GM12878 (cell line): ENCODE results near the gene PKD2. TPM values are rescaled to one million over a fixed set of nuclear protein-coding genes. Genes with fewer than 3 reads are reported as not detected.

Experiments used
- ATAC-seq: fragments of 200-7000 bp; cut with Tn5 transposase; 3 replicates; pipeline ENCODE4 v1.9.1; 2020; ENCODE audit warnings: mild to moderate bottlenecking, moderate library complexity
- BruUV-seq: library from RNA; stranded (reverse); fragments of 400-500 nt; replicated peaks from 2 replicates; lab custom pipeline; 2021; lab: Mats Ljungman, UMichigan
- CTCF ChIA-PET: fragments of 300-600 bp; sonication (Branson Sonifier 250); formaldehyde crosslinking; extraction: SDS; loops from one replicate; lab custom pipeline; 2021; ENCODE audit warnings: inconsistent platforms; lab: Yijun Ruan, JAX
- POLR2A ChIA-PET: fragments of 350-600 bp; formaldehyde crosslinking; extraction: SDS; loops from one replicate; lab custom pipeline; 2021; ENCODE audit warnings: inconsistent platforms; lab: Charles Lee
- RAD21 ChIA-PET: fragments of 300-600 bp; sonication (Branson Sonifier 250); formaldehyde crosslinking; loops from one replicate; lab custom pipeline; 2023; ENCODE audit warnings: antibody characterized with exemption; ENCODE audit not compliant: unreplicated experiment; lab: Charles Lee
- SMC1A ChIA-PET: fragments of 300-600 bp; sonication (Branson Sonifier 250); formaldehyde crosslinking; loops from one replicate; lab custom pipeline; 2023; ENCODE audit not compliant: unreplicated experiment, uncharacterized antibody; lab: Charles Lee
- DNase-seq: peaks from one replicate; pipeline ENCODE4 v3.0.0-alpha.2; 2011; ENCODE audit warnings: low read depth, low spot score
- FAIRE-seq: peaks from 3 replicates; lab custom pipeline; 2011; peaks lifted over from hg19 to GRCh38; lab: Jason Lieb, UNC
- H2AFZ ChIP-seq: 2 replicates; pipeline ENCODE4 v1.6.0; 2011; ENCODE audit warnings: low read depth, low read length, control low read depth; ENCODE audit not compliant: control insufficient read depth
- H3K27ac ChIP-seq: 2 replicates; pipeline ENCODE4 v1.5.1; 2011; ENCODE audit warnings: control low read depth; ENCODE audit not compliant: control insufficient read depth, insufficient read depth
- H3K27me3 ChIP-seq, 2 experiments: replicated peaks in 1 of 2; 2 replicates each; pipeline versions ENCODE4 v1.6.0 to v1.6.1; 2011; ENCODE audit warnings: low read length in 1 of 2; ENCODE audit not compliant: control insufficient read depth in 2 of 2, insufficient read depth in 2 of 2
- H3K36me3 ChIP-seq, 2 experiments: 2 replicates each; pipeline ENCODE4 v1.5.1; 2011; ENCODE audit warnings: low read length in 1 of 2; ENCODE audit not compliant: control insufficient read depth in 2 of 2, insufficient read depth in 2 of 2
- H3K4me1 ChIP-seq: 2 replicates; pipeline ENCODE4 v1.6.1; 2011; ENCODE audit warnings: mild to moderate bottlenecking, low read length, moderate library complexity, mixed read lengths; ENCODE audit not compliant: control insufficient read depth, insufficient read depth
- H3K4me2 ChIP-seq: 2 replicates; pipeline ENCODE4 v1.6.0; 2011; ENCODE audit warnings: control low read depth; ENCODE audit not compliant: control insufficient read depth, insufficient read depth
- H3K4me3 ChIP-seq: fragments of 200-600 bp; sonication (generic); 2 replicates; pipeline ENCODE4 v1.5.1; 2016
- H3K79me2 ChIP-seq: 2 replicates; pipeline ENCODE4 v1.6.0; 2011; ENCODE audit warnings: low read length; ENCODE audit not compliant: control insufficient read depth, insufficient read depth
- H3K9ac ChIP-seq: 2 replicates; pipeline ENCODE4 v1.8.0; 2011; ENCODE audit warnings: low read length, control low read depth, mixed read lengths; ENCODE audit not compliant: control insufficient read depth, insufficient read depth
- H3K9me3 ChIP-seq: replicated peaks from 3 replicates; pipeline ENCODE4 v1.5.1; 2011; ENCODE audit warnings: mild to moderate bottlenecking, low read length; ENCODE audit not compliant: control insufficient read depth, insufficient read depth
- H4K20me1 ChIP-seq: 2 replicates; pipeline ENCODE4 v1.6.0; 2011; ENCODE audit not compliant: control insufficient read depth, insufficient read depth
- BACH1 ChIP-seq: fragments of 450-650 bp; IDR thresholded peaks from 2 replicates; pipeline ENCODE4 v1.6.1; 2017; ENCODE audit warnings: mild to moderate bottlenecking, borderline replicate concordance
- DPF2 ChIP-seq: fragments of 450-650 bp; IDR thresholded peaks from 2 replicates; pipeline ENCODE4 v1.6.1; 2017; ENCODE audit warnings: mild to moderate bottlenecking
- HDAC6 ChIP-seq: fragments of 200-600 bp; sonication (generic); IDR thresholded peaks from one replicate; pipeline ENCODE4 v1.8.0; 2017; ENCODE audit warnings: antibody characterized with exemption; ENCODE audit not compliant: unreplicated experiment
- KAT2A ChIP-seq: conservative IDR thresholded peaks from 2 replicates; pipeline ENCODE4 v1.6.1; 2011; ENCODE audit warnings: low read depth, low read length; ENCODE audit not compliant: control insufficient read depth
- MTA2 ChIP-seq: fragments of 450-650 bp; IDR thresholded peaks from 2 replicates; pipeline ENCODE4 v1.6.1; 2016; ENCODE audit warnings: low read depth, mild to moderate bottlenecking, moderate library complexity
- MYC ChIP-seq: IDR thresholded peaks from 2 replicates; pipeline ENCODE4 v1.6.1; 2011; ENCODE audit warnings: mild to moderate bottlenecking, low read length, moderate library complexity, inconsistent platforms; ENCODE audit not compliant: insufficient read depth, insufficient replicate concordance, insufficient read length, severe bottlenecking
- NFXL1 ChIP-seq: fragments of 450-650 bp; IDR thresholded peaks from 2 replicates; pipeline ENCODE4 v1.6.1; 2017; ENCODE audit warnings: antibody characterized with exemption, mild to moderate bottlenecking, borderline replicate concordance
- ZNF24 ChIP-seq: fragments of 450-650 bp; IDR thresholded peaks from 2 replicates; pipeline ENCODE4 v1.6.1; 2017; ENCODE audit warnings: antibody characterized with exemption, mild to moderate bottlenecking
- ZNF592 ChIP-seq: fragments of 450-650 bp; IDR thresholded peaks from 2 replicates; pipeline ENCODE4 v1.6.1; 2017; ENCODE audit warnings: mild to moderate bottlenecking, moderate library complexity
- WGBS: methylation state at CpG from one replicate; pipeline ENCODE4 v1.1.6; 2016; ENCODE audit warnings: low lambda C conversion rate; ENCODE audit not compliant: insufficient replicate concordance, insufficient coverage; ENCODE audit errors: missing lambda C conversion rate; 5-methylcytosine and 5-hydroxymethylcytosine counted together
- in situ Hi-C: fragments of 300-500 bp; cut with MboI; formaldehyde crosslinking; loops from 9 replicates; pipeline ENCODE4 v1.14.3; 2018; ENCODE audit warnings: mixed read lengths
- intact Hi-C: fragments of 100-400 bp; cut with micrococcal nuclease; formaldehyde crosslinking; loops from one replicate; pipeline ENCODE4 v1.14.2; 2022; ENCODE audit not compliant: unreplicated experiment
- polyA plus RNA-seq, 11 experiments: library from polyadenylated mRNA; depleted of rRNA in 4 of 11; unstranded in 6 of 11; stranded (reverse) in 5 of 11; fragments of >200 nt; fragmentation: Nextera tagmentation in 4 of 11; fragmentation: Illumina TruSeq in 1 of 11; extraction: Ambion mirVana in 4 of 11; extraction: Trizol in 1 of 11; gene quantifications; 1 replicate in 1 of 11; 2 replicates in 10 of 11; pipeline versions ENCODE4 v1.2.1 to v1.2.3, GENCODE V29; 2011 to 2016; ENCODE audit warnings: inconsistent platforms in 2 of 11, missing spikeins in 2 of 11, low read depth in 1 of 11
- total RNA-seq, 4 experiments: library from RNA; depleted of rRNA in 3 of 4; stranded (reverse); fragments of >200 nt in 3 of 4; fragmentation: Illumina TruSeq in 1 of 4; extraction: Trizol in 1 of 4; gene quantifications; 2 replicates each; pipeline versions ENCODE4 v1.2.1 to v1.2.3, GENCODE V29; 2013 to 2021
- TF ChIP-seq, protein P1 (sequence below): IDR thresholded peaks from 2 replicates; pipeline ENCODE4 v1.6.1; 2011; ENCODE audit warnings: borderline replicate concordance, low read depth, mild to moderate bottlenecking, moderate library complexity, mixed read lengths, low read length; ENCODE audit not compliant: insufficient read depth; ENCODE audit errors: extremely low read length
- TF ChIP-seq, protein P2 (sequence below), 3 experiments: IDR thresholded peaks in 2 of 3; conservative IDR thresholded peaks in 1 of 3; 2 replicates each; pipeline ENCODE4 v1.5.1; 2011; ENCODE audit warnings: low read depth in 3 of 3, low read length in 3 of 3, mild to moderate bottlenecking in 3 of 3, control low read depth in 2 of 3, moderate library complexity in 2 of 3, inconsistent platforms in 1 of 3, mixed read lengths in 1 of 3; ENCODE audit not compliant: control insufficient read depth in 2 of 3, insufficient read depth in 1 of 3; ENCODE audit errors: extremely low read depth in 1 of 3
- TF ChIP-seq, protein P3 (sequence below): fragments of 450-650 bp; IDR thresholded peaks from 2 replicates; pipeline ENCODE4 v1.6.1; 2018; ENCODE audit warnings: mild to moderate bottlenecking, low read depth, moderate library complexity; ENCODE audit not compliant: partially characterized antibody

The PKD2 gene
- total and polyA plus RNA-seq, 10 of the 15 experiments (the other 5 are each of a cell fraction or from before 2014, with no cell fraction given), result 2.0 to 13.8 (median 8.4) TPM

DNA sequence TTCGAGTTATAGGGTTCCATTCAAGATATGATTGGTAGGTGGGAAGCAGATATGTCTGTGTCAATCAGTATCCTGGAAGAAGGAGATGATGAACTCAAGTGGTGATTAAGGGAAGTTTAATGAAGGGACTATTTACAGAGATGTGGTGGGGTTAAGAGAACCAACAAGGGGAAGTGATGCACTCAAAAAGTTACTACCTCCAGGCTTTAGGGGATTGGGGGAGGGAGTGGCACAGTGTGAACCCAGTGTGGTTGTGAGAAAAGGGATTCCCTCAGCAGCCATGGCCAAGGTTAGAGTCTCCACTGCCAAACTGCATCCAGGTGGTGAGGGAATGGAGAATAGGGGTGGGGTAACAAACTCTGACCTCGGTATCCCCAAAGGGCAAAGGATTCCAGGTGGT, 27.9 kb downstream of the PKD2 start:
- intact Hi-C loops (loop anchor here (10.0 kb wide), 2 partner anchors 330 to 1110 kb away; no protein-coding TSS in a partner anchor), in situ Hi-C loops (no loop called here)
- DNase-seq (no peak), ATAC-seq (no peak), FAIRE-seq (no peak)
- H3K27me3 ChIP-seq, result no peaks in the 10 kb centered on the region
- BruUV-seq, result no TSS peak
- H3K9ac ChIP-seq, result no peak overlapping the region
- CTCF ChIA-PET, result interaction anchor here (1.1 to 1.6 kb wide), 7 partner anchors 12 to 243 kb away, joined by 3 to 8 read pairs (median 3); no protein-coding TSS in a partner anchor
- H2AFZ ChIP-seq, result no peak overlapping the region
- no peaks in the 10 kb centered on the region for H3K4me1 ChIP-seq
- POLR2A ChIA-PET, result no interaction called here
- no peaks in the 10 kb centered on the region for H3K79me2 ChIP-seq
- RAD21 ChIA-PET, result interaction anchor here (1.2 kb wide), 1 partner anchor 184 kb away, joined by 3 read pairs; no protein-coding TSS in a partner anchor
- H3K36me3 ChIP-seq, result no peaks in the 10 kb centered on the region; a peak in 1 of 4 replicates
- no peak overlapping the region for H3K4me2 ChIP-seq
- WGBS, result 89% methylated on average over 2 of the region's 2 CpGs
- no peaks in the 10 kb centered on the region for H4K20me1 ChIP-seq
- H3K4me3 ChIP-seq, result no peak overlapping the region
- H3K27ac ChIP-seq, result no peak overlapping the region
- SMC1A ChIA-PET, result interaction anchor here (1.1 to 2.0 kb wide), 3 partner anchors 25 to 177 kb away, joined by 3 to 9 read pairs (median 3); no protein-coding TSS in a partner anchor
- H3K9me3 ChIP-seq, result no peaks in the 10 kb centered on the region
- TF ChIP-seq ZNF592, result no peak
- no peak for TF ChIP-seq BACH1
- TF ChIP-seq MYC, result no peak
- TF ChIP-seq HDAC6, result no peak
- no peak for TF ChIP-seq NFXL1
- TF ChIP-seq ZNF24, result no peak
- TF ChIP-seq, protein P1, sequence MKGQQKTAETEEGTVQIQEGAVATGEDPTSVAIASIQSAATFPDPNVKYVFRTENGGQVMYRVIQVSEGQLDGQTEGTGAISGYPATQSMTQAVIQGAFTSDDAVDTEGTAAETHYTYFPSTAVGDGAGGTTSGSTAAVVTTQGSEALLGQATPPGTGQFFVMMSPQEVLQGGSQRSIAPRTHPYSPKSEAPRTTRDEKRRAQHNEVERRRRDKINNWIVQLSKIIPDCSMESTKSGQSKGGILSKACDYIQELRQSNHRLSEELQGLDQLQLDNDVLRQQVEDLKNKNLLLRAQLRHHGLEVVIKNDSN, result no peak
- TF ChIP-seq DPF2, result no peak
- no peak for TF ChIP-seq MTA2
- TF ChIP-seq, protein P2, sequence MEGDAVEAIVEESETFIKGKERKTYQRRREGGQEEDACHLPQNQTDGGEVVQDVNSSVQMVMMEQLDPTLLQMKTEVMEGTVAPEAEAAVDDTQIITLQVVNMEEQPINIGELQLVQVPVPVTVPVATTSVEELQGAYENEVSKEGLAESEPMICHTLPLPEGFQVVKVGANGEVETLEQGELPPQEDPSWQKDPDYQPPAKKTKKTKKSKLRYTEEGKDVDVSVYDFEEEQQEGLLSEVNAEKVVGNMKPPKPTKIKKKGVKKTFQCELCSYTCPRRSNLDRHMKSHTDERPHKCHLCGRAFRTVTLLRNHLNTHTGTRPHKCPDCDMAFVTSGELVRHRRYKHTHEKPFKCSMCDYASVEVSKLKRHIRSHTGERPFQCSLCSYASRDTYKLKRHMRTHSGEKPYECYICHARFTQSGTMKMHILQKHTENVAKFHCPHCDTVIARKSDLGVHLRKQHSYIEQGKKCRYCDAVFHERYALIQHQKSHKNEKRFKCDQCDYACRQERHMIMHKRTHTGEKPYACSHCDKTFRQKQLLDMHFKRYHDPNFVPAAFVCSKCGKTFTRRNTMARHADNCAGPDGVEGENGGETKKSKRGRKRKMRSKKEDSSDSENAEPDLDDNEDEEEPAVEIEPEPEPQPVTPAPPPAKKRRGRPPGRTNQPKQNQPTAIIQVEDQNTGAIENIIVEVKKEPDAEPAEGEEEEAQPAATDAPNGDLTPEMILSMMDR (IDR thresholded peaks at IDR 0.05 in 2 of 3, conservative IDR thresholded peaks at IDR 0.05 in 1 of 3; ENCODE audit: control insufficient read depth in 2 of 3, extremely low read depth in 1 of 3, insufficient read depth in 1 of 3, low read depth in 3 of 3, low read length in 3 of 3), result no peak
- no peak for TF ChIP-seq KAT2A
- TF ChIP-seq, protein P3, sequence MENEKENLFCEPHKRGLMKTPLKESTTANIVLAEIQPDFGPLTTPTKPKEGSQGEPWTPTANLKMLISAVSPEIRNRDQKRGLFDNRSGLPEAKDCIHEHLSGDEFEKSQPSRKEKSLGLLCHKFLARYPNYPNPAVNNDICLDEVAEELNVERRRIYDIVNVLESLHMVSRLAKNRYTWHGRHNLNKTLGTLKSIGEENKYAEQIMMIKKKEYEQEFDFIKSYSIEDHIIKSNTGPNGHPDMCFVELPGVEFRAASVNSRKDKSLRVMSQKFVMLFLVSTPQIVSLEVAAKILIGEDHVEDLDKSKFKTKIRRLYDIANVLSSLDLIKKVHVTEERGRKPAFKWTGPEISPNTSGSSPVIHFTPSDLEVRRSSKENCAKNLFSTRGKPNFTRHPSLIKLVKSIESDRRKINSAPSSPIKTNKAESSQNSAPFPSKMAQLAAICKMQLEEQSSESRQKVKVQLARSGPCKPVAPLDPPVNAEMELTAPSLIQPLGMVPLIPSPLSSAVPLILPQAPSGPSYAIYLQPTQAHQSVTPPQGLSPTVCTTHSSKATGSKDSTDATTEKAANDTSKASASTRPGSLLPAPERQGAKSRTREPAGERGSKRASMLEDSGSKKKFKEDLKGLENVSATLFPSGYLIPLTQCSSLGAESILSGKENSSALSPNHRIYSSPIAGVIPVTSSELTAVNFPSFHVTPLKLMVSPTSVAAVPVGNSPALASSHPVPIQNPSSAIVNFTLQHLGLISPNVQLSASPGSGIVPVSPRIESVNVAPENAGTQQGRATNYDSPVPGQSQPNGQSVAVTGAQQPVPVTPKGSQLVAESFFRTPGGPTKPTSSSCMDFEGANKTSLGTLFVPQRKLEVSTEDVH, result no peak
